Stimulated activated CD4-positive, alpha-beta T cell treated with anti-CD3 and anti-CD28 coated beads, Interleukin-1b, Interleukin-23, amount 100 ng/mL, for 4 hours (primary cell): Measurements from ENCODE around the gene STK16.
"Not testable (repeated sequence)": the region's sequence is repeated elsewhere in the genome, so short reads cannot be mapped to it uniquely, and the experiment has no call there.

Experiments used
- DNase-seq, 2 donors: peaks; one replicate each; pipeline ENCODE4 v3.0.0-alpha.2; 2020; ENCODE audit warnings: low read depth in 2 of 2

Gene STK16

DNA sequence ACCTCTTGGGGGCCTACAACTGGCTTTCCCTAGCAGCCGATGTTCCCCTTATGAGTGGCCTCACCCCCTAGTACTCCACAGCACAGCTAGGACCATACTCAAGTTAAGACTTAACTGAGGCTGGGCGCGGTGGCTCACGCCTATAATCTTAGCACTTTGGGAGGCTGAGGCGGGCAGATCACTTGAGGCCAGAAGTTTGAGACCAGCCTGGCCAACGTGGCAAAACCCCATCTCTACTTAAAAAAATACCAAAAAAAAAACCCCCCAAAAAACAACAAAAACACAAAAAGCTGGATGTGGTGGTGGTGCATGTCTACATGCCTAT is 41.8 kb downstream of the STK16 start:
- DNase-seq, result not testable (repeated sequence)

DNA sequence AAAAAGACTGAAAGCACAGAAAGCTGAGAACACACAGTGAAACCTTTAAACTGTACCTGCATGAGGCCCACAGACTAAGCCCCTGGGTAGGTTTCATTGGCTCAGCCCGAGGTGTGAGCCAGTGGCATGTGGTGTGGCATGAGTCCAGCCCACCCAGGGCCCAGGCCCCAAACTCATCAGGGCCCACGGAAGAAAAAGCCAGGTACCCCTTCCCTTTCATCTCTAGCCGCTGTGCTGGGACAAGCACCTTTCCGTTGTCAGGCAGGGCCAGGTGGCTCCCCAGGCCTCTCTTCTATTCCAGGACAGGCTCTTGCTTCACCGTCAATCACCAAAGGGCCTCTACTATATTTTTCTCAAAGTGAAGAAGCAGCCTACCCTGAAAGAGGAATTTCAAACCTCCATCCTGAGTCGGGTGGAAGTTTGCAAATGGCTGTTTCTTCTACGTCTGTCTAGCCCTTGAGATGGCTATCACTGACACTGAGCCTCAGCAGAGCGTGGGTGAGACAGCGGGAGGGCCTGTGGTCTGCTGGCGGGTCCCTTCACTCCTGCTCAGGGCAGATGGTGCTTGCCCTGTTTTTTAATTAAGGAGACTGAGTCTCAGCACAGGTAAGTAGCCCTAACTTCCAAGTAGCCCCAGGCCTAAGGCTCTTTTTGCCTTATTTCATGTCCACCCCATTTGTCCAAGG is 42.4 kb downstream of the STK16 start:
- no peak for DNase-seq

DNA sequence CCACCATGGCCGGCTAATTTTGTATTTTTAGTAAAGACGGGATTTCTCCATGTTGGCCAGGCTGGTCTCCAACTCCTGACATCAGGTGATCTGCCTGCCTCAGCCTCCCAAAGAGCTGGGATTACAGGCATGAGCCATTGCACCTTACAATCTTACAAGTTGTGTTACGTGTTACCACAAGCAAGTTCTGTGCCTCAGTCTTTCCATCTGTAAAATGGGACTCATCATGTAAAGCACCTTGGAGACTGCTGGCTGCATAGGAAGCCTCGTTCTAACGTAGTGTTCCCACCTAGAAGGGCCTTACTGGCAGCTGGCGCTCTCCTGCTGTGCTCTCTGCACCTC is 43.9 kb downstream of the STK16 start:
- no peak for DNase-seq

DNA sequence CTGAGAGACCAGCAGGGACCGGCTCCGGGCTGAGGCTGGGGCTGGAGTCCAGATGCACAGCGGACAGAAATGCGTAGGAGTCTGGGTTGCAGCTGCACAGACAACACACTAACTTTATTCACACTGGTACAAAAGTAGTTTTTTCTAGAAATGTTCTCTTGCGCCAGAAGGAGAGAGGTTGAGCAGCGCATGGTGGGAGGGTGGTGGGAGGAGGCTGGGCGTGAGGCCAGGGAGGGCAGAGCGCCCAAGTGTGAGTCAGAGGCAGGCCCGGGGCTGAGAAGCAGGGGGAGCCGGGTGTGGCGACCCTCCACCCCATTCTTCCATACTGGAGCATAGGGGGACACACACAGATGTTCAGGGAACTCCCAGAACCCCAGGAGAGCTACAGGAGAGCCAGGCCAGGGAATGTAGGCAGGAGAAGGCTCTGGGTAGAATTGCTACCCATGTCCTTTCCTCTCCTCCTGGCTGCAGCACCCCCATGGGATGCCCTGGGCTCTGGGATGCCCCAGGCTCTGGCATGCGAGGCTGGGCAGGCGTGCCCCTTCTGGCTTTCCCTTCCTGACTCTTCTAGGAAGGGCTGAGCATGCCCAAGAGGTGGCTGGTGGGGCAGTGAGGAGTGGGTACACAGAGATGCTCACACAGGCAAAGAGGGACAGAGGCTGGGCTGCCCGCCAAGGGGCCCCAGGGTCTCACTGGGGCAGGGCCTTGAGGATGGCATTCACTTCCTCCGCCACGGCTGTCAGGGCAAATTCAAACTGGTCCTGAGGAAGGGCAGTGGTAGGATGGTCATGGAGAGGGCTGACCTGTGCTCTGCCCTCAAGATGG is 44.5 kb downstream of the STK16 start:
- DNase-seq, result no peak

DNA sequence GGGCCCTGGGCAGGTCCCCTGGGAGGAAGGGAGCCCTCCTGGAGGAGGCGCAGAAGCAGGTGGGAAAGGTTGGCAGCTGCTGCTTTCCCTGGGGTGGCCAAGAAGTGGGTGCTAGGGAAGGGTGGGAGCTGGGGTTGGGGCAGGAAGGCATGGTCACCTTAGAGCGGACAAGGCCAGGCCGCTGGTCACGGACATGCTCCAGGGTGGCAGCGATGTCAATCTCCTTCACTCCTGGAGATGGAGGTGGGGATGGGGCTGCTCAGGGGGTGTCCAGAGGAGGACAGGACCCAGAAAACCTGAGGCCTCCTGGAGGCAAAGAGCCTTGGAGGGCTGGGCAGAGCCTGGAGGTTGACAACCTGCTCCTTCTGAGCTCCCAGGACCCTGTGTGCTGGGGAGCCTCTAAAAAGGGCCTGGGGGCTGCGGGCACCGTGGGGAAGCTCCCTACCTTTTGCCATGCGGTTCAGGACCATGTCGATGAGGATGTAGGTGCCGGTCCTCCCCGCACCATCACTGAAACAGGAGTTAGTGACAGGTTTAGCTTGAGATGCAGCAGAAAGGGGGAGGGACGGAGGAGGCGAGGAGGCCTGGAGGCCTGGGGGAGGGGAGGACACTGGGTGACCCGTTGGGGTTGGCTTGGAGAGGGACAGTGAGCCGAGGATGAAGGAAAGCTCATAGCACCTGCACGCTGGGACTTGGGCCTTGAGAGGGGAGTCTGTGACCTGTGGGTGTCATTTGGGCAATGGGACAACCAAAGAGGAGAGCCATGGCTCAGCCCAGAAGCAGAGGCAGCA is 45.3 kb downstream of the STK16 start:
- DNase-seq, result no peak

DNA sequence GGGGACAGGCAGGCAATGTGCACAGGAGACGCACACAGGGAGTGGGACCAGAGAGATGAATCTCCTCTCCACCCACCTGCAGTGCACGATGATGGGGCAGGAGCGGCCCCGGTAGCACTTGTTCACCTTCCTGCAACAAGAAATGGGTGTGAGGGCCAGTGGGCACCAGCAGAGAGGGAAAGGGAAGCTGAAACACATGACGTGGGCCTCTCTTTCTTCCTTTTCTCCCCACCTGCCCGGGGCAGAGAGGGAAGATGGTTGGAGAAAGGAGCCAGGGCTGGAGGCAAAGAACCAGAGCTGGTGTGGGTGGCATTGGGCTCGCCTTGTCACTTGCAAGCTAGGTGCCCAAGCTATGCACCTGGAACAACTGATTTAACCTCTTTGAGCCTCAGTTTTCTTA is 46.1 kb downstream of the STK16 start:
- no peak for DNase-seq

DNA sequence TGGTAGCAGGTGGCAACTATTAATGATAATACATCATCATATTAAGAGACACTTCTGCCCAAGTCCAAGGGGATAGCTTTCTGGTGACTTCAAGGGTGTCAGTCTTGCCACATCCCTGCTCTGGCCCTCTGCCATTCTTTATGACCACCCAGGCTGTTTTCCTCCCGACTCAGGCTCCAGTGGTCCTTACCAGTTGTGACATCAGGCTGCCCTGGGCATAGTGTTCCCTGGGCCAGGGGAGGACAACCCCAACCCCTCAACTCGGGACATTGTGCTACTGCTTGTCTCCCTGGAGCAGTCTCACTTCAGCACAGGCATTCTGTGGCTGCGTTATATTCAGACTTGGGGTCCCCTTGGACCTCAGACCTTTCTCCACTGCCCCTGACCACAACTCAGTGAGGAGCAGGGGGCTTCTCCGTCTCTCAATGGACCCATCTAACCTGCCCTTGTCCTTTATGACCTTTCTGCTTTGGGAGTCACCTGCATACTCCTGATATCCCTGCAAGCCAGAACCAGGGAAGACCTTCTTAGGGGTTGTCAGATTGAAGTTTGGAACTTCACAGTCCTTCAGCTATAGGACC is 46.7 kb downstream of the STK16 start:
- DNase-seq, result no peak

DNA sequence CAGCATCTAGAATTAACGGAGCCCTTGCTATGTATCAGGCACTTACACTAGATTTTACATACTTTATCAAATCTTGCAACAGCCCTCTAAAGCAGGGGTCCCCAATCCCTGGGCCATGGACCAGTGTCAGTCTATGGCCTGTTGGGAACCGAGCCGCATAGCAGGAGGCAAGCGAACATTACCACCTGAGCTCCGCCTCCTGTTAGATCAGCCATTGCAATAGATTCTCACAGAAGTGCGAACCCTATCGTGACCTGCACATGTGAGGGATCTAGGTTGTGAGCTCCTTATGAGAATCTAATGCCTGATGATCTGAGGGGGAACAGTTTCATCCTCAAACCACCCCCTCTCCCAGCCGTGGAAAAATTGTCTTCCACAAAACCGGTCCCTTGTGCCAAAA is 47.3 kb downstream of the STK16 start:
- no peak for DNase-seq

DNA sequence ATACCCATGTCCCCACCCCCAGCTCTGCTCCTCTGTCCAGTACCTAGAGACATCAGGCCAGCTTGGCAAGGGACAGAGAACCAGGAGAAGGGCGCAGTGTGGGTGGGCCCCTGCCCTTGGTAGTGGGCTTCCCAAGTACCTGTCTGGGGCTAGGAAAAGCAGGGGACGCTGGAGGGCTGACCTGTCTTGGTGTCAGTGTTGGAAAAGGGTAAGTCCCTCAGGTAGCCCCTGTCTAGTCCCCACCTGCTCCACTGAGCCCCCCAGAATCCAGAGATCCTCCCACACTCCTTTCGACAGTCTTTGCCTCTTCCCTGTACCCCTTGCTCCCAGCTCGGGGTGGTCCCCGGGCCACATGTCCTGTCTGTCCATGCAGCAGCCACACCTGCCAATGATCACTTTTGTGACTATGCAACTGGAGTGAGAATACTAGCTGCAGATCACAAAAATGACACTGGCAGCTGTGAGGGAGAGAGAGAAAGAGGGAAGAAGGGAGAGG is 48.5 kb downstream of the STK16 start:
- DNase-seq, result no peak

DNA sequence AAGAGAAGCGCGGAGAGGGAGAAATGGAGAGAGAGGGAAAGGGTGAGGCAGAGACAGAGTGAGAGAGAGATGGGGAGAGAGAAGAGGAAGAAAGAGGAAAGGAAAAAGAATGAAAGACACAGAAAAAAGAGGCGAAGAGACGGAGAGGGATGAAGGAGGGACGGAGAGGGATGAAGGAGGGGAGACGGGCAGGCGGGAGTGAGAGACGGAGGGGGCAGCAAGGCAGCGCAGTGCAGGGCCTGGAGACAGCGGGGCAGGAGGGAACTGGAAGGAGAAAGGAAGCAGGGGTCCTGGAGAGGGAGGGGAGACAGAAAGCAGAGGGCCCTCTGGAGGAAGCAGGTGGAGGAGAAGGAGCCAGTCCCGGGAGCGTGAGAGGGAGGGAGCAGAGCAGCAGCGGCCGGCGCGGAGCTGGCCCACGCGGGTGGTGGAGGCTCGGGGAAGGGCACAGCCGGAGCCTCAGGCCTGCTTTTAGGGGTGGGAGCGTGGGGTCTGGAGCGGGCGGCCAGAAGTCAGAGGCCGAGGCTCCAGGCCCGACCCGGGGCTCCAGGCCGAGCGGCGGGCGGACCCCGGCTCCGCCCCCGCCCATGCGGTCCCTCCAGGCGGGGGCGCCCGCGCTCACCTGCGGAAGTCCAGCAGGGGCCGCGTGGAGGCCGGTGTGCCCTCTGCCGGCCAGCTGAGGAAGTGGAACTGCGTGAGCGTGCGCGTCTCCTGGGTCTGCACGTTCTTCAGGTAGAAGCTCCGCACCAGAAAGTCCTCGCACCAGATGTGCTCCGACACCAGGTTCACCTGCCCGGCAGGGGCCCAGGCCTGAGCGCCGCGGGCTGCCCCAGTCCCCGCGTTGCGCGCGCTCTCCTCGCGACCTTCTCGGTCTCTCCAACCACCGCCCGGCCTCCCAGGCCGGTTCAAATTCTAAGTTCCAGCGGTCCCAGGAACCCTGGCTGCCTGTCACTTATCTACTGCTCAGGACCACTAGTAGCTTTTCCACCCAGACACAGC is 49.4 kb downstream of the STK16 start:
- DNase-seq, result peak; percentile 88

DNA sequence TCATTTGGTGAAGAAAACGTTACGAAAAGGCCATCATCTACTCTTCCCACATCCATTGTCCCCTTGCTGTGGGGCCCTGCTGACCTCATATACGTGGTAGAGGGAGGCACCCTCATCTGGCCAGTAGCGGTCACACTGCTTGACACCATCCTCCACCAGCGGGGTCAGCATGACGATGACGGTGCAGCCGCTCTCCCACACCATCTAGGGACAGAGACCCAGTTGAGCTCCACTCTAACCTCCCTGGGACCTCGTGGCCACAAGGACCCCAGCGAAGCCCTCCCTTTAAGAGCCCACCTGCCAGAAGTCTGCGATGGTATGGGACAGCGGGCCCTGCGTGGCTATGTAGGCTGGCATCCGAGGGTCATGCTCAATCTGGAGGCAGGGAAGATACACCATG is 50.9 kb downstream of the STK16 start:
- no peak for DNase-seq

DNA sequence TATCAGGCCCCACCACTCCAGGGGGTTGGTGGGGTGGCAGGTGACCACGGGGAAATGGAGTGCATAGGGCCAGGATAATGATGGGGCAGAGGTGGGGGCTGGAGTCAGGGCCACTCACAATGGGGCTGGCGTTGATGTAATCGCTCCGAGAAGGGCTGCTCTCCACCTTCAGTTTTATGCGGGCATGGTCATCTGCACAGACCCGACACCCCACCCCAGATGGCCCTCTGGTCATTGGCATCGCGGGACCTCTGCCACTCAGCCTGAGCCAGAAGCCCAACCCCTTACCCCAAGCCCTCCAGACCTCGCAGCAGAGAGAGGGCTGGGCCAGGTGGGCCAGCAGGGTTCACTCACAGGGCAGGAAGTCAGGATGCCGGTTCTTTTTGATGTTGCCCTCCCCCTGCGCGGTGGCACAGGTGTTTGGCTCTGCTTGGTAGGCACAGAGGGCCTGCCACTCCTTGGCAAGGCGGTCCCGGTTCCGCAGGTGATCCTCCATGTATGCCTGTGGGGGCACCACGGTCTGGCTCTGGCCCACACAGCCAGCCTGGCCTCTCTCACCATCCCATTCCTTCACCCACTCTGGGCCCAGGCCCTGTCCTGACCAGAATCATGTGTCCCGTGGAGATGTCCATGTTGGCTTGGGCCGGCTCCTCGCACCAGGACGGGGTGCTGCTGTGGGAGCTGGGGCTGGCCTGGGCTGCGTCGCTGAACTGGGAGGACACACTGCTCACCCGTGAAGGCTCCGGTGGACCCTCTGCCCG is 51.5 kb downstream of the STK16 start:
- no peak for DNase-seq

DNA sequence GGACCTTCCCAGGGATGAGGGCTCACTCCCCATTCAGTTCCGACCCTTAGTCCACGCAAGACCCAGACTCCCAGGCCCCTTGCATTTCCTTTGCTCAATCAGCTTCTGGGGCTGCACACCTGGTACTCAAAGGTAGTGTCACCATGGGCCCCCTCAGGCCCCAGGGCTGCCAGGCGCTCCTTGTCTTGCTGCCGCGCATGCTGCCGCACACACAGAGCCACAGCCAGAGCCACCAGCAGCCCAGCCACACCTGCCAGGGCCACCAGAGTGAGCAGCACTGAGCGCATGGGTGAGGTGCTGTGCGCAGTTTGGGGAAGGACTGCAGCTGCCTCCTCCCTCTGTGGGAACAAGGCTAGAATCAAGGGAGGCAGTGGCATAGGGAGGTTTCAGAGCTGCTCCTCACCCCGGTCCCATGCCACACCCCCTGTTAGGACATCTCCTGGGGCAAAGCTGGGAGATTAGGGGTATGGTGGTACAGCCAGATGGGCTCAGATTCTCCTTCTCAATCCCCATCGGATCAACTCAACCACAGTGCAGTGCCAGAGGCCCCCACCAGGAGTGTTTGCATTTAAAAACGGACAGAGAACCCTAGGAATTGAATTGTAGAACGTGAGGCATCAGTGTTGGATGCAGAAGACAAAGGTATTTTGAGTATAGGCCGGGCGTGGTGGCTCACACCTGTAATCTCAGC is 52.6 kb downstream of the STK16 start:
- no peak for DNase-seq

DNA sequence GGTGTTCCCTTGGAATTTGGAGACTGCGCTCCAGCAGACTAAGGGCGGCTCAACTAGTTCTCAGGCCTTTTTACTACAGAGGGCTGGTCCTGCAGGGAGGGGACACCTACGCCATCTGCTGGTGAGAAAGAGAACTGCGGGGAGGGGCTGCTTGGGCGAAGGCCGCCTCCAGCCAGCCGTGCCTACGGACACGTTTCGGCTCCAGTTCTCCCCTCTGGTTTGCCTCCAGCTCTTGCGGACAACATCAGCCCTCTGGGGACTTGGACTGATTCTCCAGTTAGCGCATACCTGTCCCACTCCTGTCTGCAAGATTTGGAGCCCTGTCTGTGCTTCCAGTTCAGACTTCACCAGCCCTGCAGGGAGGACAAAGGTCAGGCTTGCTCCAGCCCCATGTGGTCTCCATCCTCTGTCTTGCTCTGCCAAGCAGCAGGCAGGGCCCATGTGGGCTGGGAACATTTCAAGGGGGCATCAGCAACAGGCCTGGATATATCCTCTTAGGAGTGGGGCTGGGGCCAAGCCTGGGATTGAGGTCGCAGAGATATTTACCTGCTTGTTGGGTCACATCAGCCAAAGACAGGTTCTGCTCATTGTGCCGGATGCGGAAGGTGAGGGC is 53.6 kb downstream of the STK16 start:
- peak; percentile 87 to 92 for DNase-seq

DNA sequence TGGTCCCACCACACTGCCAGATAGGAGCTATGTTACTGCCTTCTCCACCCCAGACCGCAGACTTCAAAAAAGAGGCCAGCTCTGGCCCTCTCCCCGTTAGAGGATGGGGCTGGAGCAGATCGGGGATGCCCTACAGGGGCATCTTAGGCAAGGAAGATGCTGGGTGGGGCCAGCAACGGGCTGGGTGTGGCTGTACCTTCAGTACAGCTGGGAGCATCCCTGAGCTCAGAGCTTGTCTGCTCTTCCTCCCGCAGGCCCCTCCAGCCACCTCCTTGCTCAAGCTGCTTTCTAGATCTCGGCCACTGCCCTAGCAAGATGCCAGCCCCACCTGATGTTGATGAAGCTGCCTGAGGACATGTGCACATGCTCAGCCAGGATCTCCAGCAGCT is 54.1 kb downstream of the STK16 start:
- DNase-seq, result no peak
